Activated T-helper 9 cell treated with anti-CD3 and anti-CD28 coated beads, Interleukin-2, amount 50 U/mL, for 16 hours (primary cell): ENCODE results near the gene MYCBP2.
"Not testable (repeated sequence)": the region's sequence is repeated elsewhere in the genome, so short reads cannot be mapped to it uniquely, and the experiment has no call there.

ENCODE experiments used
- DNase-seq: peaks from one replicate; pipeline ENCODE4 v3.0.0-alpha.2; 2020; ENCODE audit warnings: low read depth

The MYCBP2 gene

GRCh38 chr13:77300176-77301037 lies 26.5 kb downstream of the MYCBP2 start:
- no peak for DNase-seq

- DNase-seq: no peak
These were observed 27.3 kb downstream of the MYCBP2 start for GRCh38 chr13:77299587-77299986.

- DNase-seq: no peak
These were observed 28.5 kb downstream of the MYCBP2 start for GRCh38 chr13:77298426-77298825.

- no peak for DNase-seq
These were observed 35.1 kb downstream of the MYCBP2 start for GRCh38 chr13:77291774-77292173.

DNA sequence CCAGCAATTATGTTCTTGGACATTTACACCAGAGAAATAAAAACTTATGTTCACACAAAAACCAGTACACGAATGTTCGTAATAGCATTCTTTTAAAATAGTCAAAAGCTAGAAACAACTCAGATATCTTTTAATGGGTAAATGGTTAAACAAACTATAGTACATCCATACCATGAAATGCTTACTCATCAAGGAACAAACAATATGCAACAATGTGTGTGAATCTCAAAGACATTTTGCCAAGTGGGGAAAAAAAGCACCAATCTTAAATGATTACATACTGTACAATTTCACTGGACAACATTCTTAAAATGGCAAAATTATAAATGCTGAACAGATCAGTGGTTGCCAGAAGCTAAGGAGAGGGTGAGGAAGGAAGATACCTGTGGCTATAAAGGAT lies 36.6 kb downstream of the MYCBP2 start:
- no peak for DNase-seq

- no peak for DNase-seq
These were observed 37.0 kb downstream of the MYCBP2 start for GRCh38 chr13:77289851-77290250.

DNA sequence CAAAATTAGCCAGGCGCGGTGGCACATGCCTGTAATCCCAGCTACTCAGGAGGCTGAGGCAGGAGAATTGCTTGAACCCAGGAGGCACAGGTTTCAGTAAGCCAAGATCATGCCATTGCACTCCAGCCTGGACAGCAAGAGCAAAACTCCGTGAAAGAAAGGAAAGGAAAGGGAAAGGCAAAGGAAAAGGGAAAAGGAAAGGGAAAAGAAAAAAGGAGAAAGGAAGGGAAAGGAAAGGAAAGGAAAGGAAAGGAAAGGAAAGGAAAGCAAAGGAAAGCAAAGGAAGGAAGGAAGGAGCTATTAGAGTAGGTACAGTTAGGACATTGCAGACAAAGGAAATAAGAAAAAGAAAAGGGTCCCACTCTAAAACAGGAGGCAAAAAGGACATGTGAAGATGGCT lies 41.3 kb downstream of the MYCBP2 start:
- DNase-seq: not testable (repeated sequence)

GRCh38 chr13:77285098-77285497 lies 41.8 kb downstream of the MYCBP2 start:
- no peak for DNase-seq

DNA sequence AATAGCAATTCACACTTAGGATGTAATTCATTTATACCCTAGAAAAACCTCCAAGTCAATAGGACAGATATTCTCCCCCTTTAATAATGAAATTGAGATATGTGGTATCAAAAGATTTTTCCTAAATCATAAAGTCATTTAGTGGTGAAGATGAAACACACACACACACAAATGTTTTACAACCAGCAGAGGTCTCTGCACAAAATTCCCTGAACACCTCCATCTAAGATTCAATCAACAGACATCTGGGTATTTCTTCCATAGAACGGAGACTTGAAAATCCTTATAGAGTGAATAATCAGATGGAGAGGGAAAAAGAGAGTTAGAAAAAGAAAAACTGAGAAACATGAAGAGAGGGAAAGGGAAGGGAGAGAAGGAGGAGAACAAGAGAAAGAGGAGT lies 52.8 kb downstream of the MYCBP2 start:
- no peak for DNase-seq

- no peak for DNase-seq
These were observed 57.8 kb downstream of the MYCBP2 start for GRCh38 chr13:77269141-77269540.

DNA sequence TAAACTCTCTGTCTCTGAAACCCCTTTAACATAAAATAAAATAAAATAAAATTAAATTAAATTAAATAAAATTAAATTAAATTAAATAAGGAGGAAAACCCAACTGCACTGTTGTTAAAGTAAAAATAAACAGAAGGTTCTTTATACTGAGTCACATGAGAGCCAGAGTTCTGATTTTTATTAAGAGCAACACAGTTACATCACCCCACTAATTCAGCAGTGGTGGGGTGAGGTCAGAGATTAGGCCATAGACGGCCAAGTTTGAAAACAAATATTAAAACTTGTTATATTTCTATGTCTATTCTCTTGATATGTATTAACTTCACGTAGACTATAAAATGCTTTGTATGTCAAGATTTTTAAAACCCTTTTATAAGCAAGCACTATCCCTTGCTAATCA lies 59.5 kb downstream of the MYCBP2 start:
- DNase-seq: no peak

GRCh38 chr13:77265336-77265735 lies 61.6 kb downstream of the MYCBP2 start:
- DNase-seq: no peak

DNA sequence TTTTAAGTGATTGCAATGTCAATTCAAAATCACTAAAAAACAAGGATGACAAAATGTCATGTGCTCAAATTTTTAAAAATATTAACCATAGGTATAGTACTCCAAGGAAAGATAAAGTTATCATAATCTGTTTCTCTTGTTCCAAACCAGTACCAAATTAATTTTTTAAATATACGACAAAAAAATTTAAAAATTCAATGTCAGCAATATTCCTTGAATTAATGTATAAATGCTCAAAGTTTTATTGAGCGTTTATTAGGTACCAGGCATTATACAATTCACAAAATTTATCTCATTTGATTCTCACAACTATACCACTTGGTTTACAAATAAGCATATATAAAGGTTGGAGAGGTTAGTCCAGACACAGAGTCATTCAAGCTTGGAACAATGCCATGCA lies 64.7 kb downstream of the MYCBP2 start:
- no peak for DNase-seq

GRCh38 chr13:77250975-77251374 lies 75.9 kb downstream of the MYCBP2 start:
- DNase-seq: no peak

- DNase-seq: not testable (repeated sequence)
These were observed 81.7 kb downstream of the MYCBP2 start for GRCh38 chr13:77245224-77245623.

GRCh38 chr13:77239312-77239711 lies 87.6 kb downstream of the MYCBP2 start:
- DNase-seq: no peak

DNA sequence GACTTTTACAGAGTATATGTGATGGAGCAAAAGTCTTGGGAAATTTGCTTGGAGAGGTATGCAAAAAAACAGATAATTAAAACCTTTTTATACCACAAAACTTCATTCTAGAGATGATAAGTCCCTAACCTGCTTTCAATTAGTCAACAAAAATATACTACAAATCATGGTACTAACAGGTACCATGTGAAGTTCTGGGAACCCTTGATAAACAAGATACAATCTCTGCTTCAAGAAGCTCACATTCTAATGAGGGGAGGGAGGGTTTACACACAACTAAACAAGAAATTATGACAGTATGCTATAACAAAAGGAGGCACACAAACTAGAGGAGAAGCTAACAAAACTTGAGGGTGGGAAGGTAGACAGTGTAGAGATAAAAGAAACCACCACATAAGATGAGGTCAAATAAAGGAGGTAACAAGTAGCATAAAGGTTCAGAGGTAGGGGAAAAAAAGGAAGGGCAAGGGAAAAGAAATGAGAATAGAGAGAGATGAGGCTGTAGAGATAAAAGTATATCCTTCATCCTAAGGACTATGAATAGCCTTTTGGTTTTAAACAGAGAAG lies 91.4 kb downstream of the MYCBP2 start:
- DNase-seq: no peak

DNA sequence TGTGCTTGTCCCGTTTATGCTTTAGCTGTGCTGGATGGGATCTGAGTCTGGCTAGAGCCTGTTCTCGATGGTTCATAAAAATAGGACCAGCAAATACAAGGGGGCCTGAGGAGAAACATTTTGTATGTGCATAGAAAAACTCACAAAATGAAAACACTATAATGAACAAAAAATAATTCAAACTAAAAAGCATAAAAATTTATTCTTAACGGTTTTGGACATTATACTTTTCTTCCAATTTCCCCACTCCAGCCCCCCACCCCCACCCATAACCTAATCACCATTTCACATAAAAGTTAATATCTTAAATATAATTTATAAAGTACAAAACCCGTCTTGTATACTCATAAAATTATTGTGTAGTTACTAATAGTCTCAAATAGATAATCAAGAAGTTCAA lies 93.7 kb downstream of the MYCBP2 start:
- DNase-seq: no peak

DNA sequence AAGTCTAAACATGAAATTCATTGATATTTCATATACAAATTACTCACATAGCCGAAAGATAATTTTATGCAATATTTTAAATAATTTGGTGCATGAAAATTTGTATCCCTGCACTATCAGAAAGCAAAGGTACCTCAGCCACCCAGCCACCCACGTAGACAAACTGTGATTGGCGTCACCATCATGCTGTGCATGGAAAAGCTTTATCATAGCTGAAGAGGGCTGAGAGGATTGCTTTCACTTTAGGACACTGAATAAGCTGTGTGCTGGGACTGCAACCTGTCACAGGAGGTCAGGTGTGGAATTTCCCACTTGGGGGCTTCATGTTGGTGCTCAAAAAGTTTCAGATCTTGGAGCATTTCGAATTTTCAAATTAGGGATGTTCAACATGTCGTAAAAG lies 96.3 kb downstream of the MYCBP2 start:
- DNase-seq: no peak

DNA sequence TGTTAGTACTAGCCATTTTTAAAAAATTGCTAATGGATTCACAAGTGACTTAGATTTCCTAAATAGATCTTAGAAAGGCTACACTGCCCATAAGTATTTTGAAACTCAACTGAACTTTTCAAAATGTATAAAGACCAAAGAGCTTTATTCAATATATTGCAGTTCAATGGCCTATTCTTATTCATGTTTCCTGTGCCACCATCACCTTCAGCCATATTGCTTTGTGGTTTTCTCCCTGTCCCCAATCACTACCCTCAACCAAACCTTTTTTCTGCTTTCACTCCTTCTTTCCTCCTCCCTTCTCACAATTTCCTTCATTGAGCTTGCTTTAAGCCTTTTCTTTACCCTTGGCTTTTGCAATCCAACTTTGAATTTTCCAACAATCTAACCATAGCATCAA lies 100.9 kb downstream of the MYCBP2 start:
- no peak for DNase-seq

GRCh38 chr13:77222909-77223308 lies 104.0 kb downstream of the MYCBP2 start:
- no peak for DNase-seq

DNA sequence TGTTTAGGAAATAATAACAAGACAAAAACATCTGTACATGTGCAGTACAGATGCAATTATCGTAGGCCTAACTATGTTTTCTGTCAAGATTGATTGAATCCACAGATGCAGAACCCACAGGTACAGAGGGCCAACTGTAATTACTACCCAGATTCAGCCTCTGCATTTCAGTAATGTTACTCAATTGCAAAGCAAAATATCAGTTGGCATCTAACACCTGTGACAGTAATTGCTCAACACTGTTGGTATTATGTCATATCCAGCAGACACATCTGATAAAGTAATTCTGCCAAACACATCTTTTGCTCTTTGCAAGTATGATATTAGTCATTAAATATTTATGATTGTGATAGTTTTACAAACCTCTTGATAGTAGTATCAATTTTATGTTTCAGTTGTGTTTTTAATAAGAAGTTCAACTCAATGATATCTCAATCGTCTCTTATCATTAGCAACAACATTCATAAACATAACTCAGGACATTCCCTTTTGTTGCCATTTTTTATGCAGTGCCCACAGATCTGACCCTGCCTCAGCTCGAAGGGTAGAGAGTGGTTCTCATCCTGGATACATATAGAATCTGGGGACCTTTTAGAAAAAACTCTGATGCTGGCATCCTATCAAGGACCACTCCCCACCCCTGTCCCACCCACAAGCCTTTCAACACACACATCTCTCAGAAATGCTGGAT lies 104.7 kb downstream of the MYCBP2 start:
- no peak for DNase-seq

DNA sequence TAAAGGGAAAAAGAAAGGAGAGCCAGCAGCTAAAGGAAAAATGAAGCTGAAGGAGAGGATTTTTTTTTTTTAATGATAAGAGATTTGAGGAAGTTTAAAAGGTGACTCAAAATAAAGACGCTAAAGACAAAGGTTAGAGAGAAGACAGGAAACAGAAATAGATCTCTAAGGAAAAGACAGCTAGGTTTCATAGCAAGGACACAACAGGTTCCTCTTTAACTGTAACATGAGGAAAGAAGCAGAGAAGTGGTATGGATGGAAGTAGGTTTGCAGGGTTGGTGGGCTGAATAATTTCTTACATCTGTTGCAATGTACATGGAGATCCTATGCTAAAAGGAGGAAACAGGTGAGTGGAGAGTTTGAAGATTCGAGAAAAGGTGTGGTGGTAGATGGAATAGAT lies 107.5 kb downstream of the MYCBP2 start:
- no peak for DNase-seq
